GM19438 (cell line): Measurements from ENCODE around the gene TRIM68.

Experiments
- ATAC-seq: cut with Tn5 transposase; IDR thresholded peaks from one replicate; pipeline ENCODE4 v1.9.1; 2021; ENCODE audit warnings: low read depth; ENCODE audit not compliant: unreplicated experiment

The TRIM68 gene, protein sequence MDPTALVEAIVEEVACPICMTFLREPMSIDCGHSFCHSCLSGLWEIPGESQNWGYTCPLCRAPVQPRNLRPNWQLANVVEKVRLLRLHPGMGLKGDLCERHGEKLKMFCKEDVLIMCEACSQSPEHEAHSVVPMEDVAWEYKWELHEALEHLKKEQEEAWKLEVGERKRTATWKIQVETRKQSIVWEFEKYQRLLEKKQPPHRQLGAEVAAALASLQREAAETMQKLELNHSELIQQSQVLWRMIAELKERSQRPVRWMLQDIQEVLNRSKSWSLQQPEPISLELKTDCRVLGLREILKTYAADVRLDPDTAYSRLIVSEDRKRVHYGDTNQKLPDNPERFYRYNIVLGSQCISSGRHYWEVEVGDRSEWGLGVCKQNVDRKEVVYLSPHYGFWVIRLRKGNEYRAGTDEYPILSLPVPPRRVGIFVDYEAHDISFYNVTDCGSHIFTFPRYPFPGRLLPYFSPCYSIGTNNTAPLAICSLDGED

DNA sequence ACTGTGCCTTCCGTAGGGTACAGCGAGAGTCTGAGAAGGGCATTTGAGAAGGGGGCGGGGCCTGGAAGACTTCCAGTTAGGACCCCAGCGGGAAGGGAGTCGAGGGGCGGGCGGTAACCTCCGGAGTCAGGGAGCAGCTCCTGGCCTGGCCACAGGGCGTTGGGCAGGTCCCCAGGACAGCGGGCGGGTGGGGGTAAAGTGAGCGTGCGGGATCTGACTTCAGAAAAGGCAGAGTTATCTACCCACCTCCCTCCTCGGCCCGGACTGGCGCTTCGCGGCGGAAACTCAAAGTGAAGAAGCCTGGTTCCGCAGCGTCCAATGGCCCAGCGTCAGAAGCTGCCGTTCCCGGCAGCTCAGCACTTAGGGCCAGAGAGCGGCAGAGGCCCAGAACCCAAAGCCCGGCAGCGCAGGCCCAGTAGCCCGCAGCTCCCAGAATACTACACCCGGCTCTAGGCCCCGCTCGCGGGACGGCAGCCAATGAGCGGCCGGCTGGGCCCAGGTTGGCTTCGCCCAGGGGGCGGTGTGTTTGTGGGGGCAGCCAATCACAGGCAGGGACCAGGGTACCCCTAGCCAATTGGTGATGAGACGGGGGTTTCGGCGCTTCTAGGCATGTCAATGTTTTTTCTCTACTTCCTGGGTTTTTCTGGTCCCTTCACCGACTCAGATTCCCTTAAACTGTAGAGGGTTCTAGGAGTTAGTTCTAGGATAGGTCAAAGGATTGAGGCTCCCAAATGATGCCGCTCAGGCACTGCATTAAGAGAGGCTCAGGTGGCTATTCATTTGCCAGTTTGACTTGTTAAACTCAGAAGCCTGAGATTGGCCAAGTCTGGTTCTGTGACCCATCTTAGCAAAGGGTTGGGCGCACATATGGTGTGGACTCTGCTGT, at the start of gene TRIM68:
TSS of gene TRIM68 (minus strand) at position 451 of the 886 bp plus-strand sequence. CDS start 2,727 bp downstream, outside the sequence.
- peak; percentile 99 for ATAC-seq

- ATAC-seq, result no peak
These were observed 46.8 kb upstream of the TRIM68 start for GRCh38 chr11:4654635-4655369.

- ATAC-seq, result no peak
These were observed 39.7 kb upstream of the TRIM68 start for GRCh38 chr11:4647766-4648165.

DNA sequence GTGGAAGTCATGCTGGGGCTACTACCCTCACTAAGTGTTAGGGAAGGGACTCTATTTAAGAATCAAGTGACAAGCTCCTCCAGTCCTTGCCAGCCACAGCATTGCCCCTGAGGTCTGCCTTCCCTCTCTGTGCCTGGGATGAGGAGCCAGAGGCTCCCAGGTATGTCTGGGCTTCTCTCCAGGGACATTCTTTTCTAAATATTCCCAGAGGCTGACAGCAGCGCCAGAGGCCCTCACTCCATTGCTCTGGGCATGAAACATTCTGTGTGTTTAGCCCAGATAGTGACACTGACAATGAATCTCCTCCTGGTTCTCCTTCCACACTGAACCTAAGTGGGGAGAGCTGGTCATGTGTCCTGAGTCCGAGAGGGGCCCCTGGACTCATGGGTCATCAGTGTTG, 37.9 kb upstream of the TRIM68 start:
- no peak for ATAC-seq

DNA sequence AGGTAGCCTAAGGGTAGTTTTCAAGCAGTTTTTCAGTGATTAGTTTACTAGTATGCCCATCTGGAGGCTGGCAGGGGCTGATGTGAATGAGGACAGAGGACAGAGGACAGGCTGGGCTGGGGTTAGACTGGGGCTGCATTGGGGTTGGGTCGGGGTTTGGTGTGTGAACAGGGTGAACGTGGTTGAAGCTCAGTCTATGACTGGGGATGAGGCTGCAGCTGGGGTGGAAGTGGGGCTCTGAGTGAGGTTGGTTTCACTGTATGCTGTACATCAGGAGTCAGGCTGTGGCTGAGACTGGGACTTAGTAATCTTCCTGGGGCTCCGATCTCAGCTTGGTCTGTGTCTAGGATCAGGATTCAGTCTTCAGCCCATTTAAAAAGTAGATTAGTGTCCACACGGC, 36.2 kb upstream of the TRIM68 start:
- ATAC-seq, result no peak

DNA sequence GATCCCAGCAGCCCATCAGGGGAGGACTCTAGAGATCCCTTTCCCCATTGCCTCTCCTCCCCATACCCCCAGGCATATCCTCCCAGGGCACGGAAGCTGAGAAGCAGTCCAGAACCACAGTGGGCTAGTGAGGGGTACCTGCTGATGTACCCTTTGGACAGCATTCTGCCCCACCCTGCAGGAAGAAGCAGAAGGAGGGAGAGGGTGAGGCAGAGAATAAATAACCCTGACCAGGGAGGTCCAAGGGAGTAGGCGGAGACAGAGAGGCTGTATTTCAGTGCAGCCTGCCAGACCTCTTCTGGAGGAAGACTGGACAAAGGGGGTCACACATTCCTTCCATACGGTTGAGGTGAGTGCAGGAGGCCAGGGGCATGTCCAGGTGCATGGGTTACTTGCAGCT, 35.7 kb upstream of the TRIM68 start, which contains the start of gene OR51E1:
TSS of gene OR51E1 (plus strand) at position 301 of the 400 bp plus-strand sequence. CDS start 8,545 bp downstream, outside the sequence.
- ATAC-seq, result no peak

- ATAC-seq, result no peak
These were observed 35.0 kb upstream of the TRIM68 start for GRCh38 chr11:4643076-4643475.

GRCh38 chr11:4642043-4642442, 34.0 kb upstream of the TRIM68 start:
- ATAC-seq, result no peak

DNA sequence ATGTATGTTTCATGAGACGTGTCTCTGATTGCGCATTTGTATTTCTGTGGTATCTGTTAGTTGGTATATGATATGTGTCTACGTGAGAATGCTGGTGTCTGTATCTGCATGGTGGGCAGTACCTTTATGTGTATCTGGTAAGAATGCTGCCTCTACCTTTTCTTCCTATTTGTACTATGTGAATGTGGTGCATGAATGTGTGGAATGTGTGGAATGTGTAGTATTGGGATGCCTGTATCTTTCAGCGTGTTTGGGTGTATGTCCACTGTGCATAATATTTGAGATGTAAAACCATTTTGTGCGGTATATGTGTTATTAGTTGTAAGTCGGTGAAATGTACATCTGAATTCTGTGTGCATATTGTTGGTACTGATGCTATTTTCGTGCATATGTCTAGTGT, 33.5 kb upstream of the TRIM68 start:
- ATAC-seq, result no peak

DNA sequence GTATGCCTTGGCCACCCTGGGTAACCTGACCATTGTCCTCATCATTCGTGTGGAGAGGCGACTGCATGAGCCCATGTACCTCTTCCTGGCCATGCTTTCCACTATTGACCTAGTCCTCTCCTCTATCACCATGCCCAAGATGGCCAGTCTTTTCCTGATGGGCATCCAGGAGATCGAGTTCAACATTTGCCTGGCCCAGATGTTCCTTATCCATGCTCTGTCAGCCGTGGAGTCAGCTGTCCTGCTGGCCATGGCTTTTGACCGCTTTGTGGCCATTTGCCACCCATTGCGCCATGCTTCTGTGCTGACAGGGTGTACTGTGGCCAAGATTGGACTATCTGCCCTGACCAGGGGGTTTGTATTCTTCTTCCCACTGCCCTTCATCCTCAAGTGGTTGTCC, 31.9 kb upstream of the TRIM68 start:
- ATAC-seq, result no peak

DNA sequence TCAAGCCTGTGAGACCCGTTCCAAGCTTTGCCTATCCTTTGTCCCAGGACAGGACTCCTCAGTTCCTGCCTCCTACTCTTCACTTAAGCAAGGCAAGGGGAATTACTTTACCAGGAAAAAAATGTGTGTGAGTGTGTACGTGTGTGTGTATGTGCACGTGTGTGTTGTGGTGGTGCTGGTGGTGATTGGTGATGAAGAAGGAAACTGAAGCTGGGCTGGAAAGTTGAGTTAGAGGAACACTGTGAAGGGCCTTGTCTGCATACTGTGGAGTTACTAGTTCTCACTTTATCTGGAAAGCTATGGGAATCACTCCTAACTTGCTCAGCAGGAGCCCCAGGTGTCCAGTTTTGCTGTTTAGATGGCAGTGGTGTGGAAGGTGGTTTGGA, 29.6 kb upstream of the TRIM68 start:
- ATAC-seq, result no peak

DNA sequence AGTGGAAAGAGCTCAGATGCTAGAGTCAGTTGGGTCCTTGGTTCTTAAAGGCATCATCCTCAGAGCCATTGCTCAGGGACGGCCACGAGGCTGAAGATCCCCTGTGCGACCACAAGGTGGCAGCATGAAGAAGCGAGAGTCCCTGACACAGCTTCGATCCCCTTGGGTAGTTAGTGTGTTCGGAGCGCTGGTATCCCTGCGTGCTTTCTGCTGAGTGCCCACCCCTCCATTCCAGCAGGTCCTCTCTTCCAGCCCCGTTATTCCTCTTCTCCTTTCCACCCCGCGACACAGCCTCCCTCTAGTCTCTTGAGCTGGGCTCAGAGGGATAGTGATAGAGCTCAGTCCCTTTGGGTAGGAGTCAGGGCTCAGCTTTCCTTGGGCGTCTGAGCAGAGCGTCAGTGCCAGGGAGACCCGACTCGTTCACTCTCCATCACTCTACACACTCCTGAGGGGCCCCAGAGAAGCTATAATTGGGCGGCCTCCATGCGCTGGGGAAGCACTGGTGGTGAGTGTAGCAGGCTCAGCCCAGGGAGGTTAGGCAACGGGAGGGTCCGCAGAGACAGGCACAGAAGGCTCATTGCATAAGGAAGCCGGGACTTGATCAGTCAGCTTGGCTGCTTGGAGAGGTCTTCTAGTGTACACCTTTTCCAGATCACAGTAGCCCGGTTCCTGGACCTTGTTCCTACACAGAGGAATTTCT, 29.1 kb upstream of the TRIM68 start, which contains the start of gene OR51D1:
TSS of gene OR51D1 (plus strand) at position 516 of the 700 bp plus-strand sequence. CDS start 2,314 bp downstream, outside the sequence.
- ATAC-seq, result peak; percentile 89

GRCh38 chr11:4636136-4636535, 28.1 kb upstream of the TRIM68 start:
- no peak for ATAC-seq

DNA sequence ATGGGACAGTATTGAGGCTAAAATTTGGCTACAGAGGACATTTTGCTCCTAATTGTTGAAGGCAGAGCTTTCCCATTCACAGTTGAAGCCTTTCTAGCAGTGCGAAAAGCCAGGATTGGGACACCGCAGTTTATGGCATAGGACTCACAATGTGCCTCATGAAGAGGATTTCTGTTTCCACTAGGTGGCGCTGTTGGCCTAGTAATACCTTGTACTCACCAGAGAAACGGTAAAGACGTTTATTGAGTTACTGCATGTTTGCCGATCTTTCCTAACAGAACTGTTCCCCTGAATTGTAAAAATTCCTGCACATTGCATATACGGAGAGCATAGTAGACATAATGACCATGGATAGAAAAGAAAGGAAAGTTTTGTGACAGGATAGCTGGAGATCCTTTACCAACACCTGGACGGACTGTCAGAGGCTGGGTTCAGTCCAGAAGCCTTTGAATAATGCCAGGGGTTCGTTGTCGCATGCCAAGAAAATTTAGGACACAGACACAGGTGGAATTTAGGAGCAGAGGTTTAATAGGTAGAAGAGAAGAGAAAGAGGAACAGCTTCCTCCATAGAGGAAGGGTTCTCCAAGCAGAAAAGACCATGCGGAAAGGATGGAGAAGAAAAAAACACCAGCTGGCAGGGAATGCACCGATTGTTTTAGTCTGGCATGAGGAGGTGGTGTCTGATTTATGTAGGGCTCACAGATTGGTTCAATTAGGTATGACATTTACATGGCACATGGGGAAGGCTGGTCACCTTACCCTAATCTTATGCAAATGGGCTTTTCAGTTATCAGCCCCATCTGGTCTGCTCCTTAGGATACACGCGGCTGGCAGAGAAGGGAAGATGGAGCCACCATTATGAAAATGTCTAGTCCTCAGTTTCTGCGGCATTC, 18.4 kb upstream of the TRIM68 start:
- no peak for ATAC-seq

- no peak for ATAC-seq
These were observed 11.5 kb upstream of the TRIM68 start for GRCh38 chr11:4619514-4619913.

GRCh38 chr11:4615856-4616444, 7.9 kb upstream of the TRIM68 start:
- no peak for ATAC-seq

- ATAC-seq, result no peak
These were observed 4.0 kb upstream of the TRIM68 start for GRCh38 chr11:4611986-4612385.

GRCh38 chr11:4610258-4610935, 2.4 kb upstream of the TRIM68 start:
- no peak for ATAC-seq
